ENCODE results near the gene GLYATL1B. TPM values are rescaled to one million over a fixed set of nuclear protein-coding genes. Genes with fewer than 3 reads are reported as not detected.
"Not testable (repeated sequence)": the region's sequence is repeated elsewhere in the genome, so short reads cannot be mapped to it uniquely, and the experiment has no call there.

Gene GLYATL1B
- total and polyA plus RNA-seq, 2 donors (not counting 1 experiment from before 2014, with no cell fraction given): not detected

DNA sequence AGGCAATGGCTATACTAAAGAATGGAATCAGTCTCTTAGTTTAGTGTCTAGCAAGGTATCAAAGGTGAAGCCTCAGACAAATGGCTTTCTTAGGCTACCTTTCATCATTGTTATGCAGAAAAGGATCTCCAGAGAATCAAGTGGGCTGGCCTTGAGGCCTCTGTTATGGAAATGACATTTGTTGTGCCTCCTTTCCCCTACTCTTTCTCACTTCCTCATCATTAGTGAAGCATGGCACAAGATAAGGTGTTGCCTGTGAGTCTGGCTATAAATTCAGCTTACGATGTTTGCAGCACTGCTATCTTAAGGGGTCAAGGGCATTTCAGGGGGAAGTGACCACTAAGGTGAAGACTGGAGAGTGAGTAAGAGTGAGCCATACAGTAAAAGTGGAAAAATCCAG, 9.1 kb downstream of the GLYATL1B start:
- Histone ChIP-seq H3K4me3 (ENCODE audit: control extremely low read depth in 1 of 5, extremely low read depth in 1 of 5, insufficient read depth in 1 of 5, low read depth in 2 of 5, low read length in 4 of 5) (peak overlapping the region in 1 of 5 experiments; percentile 1), H3K27ac (ENCODE audit: low read length in 2 of 2) (peak overlapping the region; percentile 65 to 85), H3K4me1 (ENCODE audit: control insufficient read depth in 2 of 2, insufficient read depth in 2 of 2, low read length in 2 of 2) (peaks cover 68 to 71% of the 10 kb centered on the region in 2 donors), H2AFZ (ENCODE audit: insufficient read depth, low read depth, low read length, poor library complexity, severe bottlenecking) (peak overlapping the region; percentile 5), H3K79me2 (ENCODE audit: control insufficient read depth, insufficient read depth, low read length) (peaks cover 30% of the 10 kb centered on the region), H3K4me2 (replicated peaks; ENCODE audit: low read depth, low read length, poor library complexity, severe bottlenecking) (peak overlapping the region; percentile 62), H3K36me3 (replicated peaks in 1 of 2; ENCODE audit: control extremely low read depth in 1 of 2, control insufficient read depth in 1 of 2, extremely low read depth in 1 of 2, insufficient read depth in 2 of 2, low read length in 1 of 2) (peaks cover 0 to 12% of the 10 kb centered on the region in 2 experiments)
- peak; percentile 87 for ATAC-seq (ENCODE audit: low read depth)
- H3K27me3 Mint-ChIP-seq; H3K9me3 ChIP-seq (ENCODE audit: control extremely low read depth in 1 of 3, control insufficient read depth in 2 of 3, insufficient read depth in 1 of 3, low read length in 2 of 3); H4K20me1 ChIP-seq (ENCODE audit: control insufficient read depth, insufficient read depth, low read length, poor library complexity, severe bottlenecking); H3K9ac ChIP-seq (ENCODE audit: low read length); H3K27me3 ChIP-seq (replicated peaks in 1 of 4; ENCODE audit: control extremely low read depth in 1 of 4, control insufficient read depth in 3 of 4, insufficient read depth in 4 of 4, low read length in 3 of 4); H3K9me3 Mint-ChIP-seq (ENCODE audit: insufficient read depth): not testable (repeated sequence)
- ChIA-PET CTCF (interaction anchor here (0.7 to 5.1 kb wide), 5 partner anchors 17 to 78 kb away, joined by 3 to 50 read pairs (median 9); no protein-coding TSS in a partner anchor), POLR2A (interaction anchor here (0.8 to 2.1 kb wide), 3 partner anchors 17 to 37 kb away, joined by 4 to 8 read pairs (median 5); no protein-coding TSS in a partner anchor)
- no CpG with 5 or more reads among the region's 1 CpG for WGBS (ENCODE audit: insufficient coverage)
- peak; percentile 74 for DNase-seq
- peak overlapping the region; percentile 91 for H3K27ac Mint-ChIP-seq
- H3K4me3 Mint-ChIP-seq: peak overlapping the region; percentile 64
- peaks cover 76% of the 10 kb centered on the region for H3K4me1 Mint-ChIP-seq
- intact Hi-C loops (cut with micrococcal nuclease): loop anchor here (2.0 kb wide), 1 partner anchor 16 kb away; no protein-coding TSS in a partner anchor

DNA sequence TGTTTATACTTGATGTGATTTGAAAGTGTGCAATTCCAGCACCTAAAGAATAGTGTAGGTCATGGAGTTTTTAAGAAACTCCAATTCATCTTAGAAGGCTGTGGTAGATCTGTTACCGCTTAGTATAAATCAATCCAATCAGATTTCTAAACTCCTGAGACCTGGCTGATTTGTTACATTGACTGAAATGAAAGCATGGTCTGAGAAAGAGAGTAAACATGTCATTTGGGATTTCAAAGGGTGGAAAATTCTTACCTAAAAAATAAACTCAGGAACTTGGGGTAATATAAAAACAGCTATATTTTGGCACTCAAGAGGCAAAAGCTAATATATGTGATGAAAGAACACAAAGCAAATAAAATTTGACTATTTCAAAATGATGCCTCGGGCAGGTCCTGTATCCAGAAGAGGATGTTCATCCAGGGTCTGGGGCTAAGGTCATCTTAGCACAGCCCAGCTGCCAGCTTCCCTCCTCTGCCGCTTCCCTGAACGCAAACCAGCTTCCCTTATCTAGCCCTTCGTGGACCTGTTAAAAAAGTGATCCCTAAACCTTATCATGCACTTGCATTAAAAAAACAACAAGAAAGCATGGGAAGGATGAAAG, 10.0 kb downstream of the GLYATL1B start:
- H3K4me2 ChIP-seq (replicated peaks; ENCODE audit: low read depth, low read length, poor library complexity, severe bottlenecking): peak overlapping the region; percentile 62
- H3K79me2 ChIP-seq (ENCODE audit: control insufficient read depth, insufficient read depth, low read length): peaks cover 30% of the 10 kb centered on the region
- H2AFZ ChIP-seq (ENCODE audit: insufficient read depth, low read depth, low read length, poor library complexity, severe bottlenecking); H3K9me3 ChIP-seq (ENCODE audit: control extremely low read depth in 1 of 3, control insufficient read depth in 2 of 3, insufficient read depth in 1 of 3, low read length in 2 of 3); H3K9ac ChIP-seq (ENCODE audit: low read length); ATAC-seq (ENCODE audit: low read depth); H3K9me3 Mint-ChIP-seq (ENCODE audit: insufficient read depth); H3K27me3 ChIP-seq (replicated peaks in 1 of 4; ENCODE audit: control extremely low read depth in 1 of 4, control insufficient read depth in 3 of 4, insufficient read depth in 4 of 4, low read length in 3 of 4); DNase-seq; H3K27me3 Mint-ChIP-seq; H4K20me1 ChIP-seq (ENCODE audit: control insufficient read depth, insufficient read depth, low read length, poor library complexity, severe bottlenecking): not testable (repeated sequence)
- H3K4me1 ChIP-seq (ENCODE audit: control insufficient read depth in 2 of 2, insufficient read depth in 2 of 2, low read length in 2 of 2): peaks cover 75 to 78% of the 10 kb centered on the region in 2 donors
- peak overlapping the region in 1 of 5 experiments; percentile 35 for H3K4me3 ChIP-seq (ENCODE audit: control extremely low read depth in 1 of 5, extremely low read depth in 1 of 5, insufficient read depth in 1 of 5, low read depth in 2 of 5, low read length in 4 of 5)
- peaks cover 0 to 12% of the 10 kb centered on the region in 2 experiments for H3K36me3 ChIP-seq (replicated peaks in 1 of 2; ENCODE audit: control extremely low read depth in 1 of 2, control insufficient read depth in 1 of 2, extremely low read depth in 1 of 2, insufficient read depth in 2 of 2, low read length in 1 of 2)
- peak overlapping the region; percentile 64 for H3K4me3 Mint-ChIP-seq
- H3K4me1 Mint-ChIP-seq: peaks cover 82% of the 10 kb centered on the region
- no CpG with 5 or more reads among the region's 5 CpGs for WGBS (ENCODE audit: insufficient coverage)
- H3K27ac Mint-ChIP-seq: peak overlapping the region; percentile 91
- ChIA-PET POLR2A (interaction anchor here (0.8 to 2.1 kb wide), 5 partner anchors 8 to 38 kb away, joined by 3 to 10 read pairs (median 5); no protein-coding TSS in a partner anchor), CTCF (interaction anchor here (0.6 to 5.1 kb wide), 6 partner anchors 29 to 179 kb away, joined by 4 to 50 read pairs (median 8); no protein-coding TSS in a partner anchor)
- intact Hi-C loops (cut with micrococcal nuclease): loop anchor here (2.0 kb wide), 1 partner anchor 17 kb away; no protein-coding TSS in a partner anchor
- peak overlapping the region; percentile 65 to 85 for H3K27ac ChIP-seq (ENCODE audit: low read length in 2 of 2)

All from B cell (primary cell).